Kasumi-1 (cell line): ENCODE data around the gene FAM20C.
A peak's percentile ranks its signal among the peaks of the same experiment; 100 is the strongest.
"Not testable (repeated sequence)": the region's sequence is repeated elsewhere in the genome, so short reads cannot be mapped to it uniquely, and the experiment has no call there.

Experiments
- DNase-seq, 2 experiments: peaks; one replicate each; lab custom pipeline; 2025; lab: John Stamatoyannopoulos, UW

The FAM20C gene

DNA sequence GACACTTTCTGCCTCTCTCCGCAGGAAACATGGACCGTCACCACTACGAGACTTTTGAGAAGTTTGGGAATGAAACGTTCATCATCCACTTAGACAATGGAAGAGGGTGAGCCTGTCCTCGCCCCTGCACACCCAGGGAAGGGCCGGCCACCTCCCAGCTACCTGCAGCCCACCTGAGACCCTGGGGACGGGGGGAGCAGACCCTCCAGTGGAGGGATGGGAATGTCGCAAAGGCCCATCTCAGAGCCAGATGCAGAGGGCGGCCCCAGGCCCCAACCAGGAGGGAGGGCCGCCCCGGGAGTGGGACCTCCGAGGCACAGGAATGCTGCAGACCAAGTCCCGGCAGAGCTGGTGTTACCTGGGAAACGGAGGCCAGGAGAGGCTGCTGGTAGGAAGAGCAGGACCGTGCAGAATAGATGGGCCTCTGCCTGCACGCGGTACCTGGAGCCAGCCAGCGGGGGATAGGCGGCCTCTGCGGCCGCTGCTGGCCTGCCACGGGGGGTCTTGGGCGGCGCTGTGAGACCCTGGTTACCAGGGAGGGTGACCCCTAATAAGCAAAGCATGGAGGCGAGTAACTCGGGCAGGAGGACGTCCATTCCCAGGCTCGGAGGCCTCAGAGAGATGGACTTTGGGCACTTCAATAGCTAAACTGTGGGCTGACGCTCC lies 64.7 kb downstream of the FAM20C start:
- DNase-seq = no peak

DNA sequence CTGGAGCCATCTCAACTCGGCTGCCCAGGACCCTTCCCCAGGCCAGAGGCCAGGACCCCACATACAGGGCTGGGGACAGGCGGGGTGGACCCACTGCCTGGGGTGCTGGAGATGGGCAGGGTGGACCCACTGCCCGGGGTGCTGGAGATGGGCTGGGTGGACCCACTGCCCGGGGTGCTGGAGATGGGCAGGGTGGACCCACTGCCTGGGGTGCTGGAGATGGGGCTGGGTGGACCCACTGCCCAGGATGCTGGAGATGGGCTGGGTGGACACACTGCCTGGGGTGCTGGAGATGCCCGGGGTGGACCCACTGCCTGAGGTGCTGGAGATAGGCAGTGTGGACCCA lies 65.2 kb downstream of the FAM20C start:
- DNase-seq = no peak

DNA sequence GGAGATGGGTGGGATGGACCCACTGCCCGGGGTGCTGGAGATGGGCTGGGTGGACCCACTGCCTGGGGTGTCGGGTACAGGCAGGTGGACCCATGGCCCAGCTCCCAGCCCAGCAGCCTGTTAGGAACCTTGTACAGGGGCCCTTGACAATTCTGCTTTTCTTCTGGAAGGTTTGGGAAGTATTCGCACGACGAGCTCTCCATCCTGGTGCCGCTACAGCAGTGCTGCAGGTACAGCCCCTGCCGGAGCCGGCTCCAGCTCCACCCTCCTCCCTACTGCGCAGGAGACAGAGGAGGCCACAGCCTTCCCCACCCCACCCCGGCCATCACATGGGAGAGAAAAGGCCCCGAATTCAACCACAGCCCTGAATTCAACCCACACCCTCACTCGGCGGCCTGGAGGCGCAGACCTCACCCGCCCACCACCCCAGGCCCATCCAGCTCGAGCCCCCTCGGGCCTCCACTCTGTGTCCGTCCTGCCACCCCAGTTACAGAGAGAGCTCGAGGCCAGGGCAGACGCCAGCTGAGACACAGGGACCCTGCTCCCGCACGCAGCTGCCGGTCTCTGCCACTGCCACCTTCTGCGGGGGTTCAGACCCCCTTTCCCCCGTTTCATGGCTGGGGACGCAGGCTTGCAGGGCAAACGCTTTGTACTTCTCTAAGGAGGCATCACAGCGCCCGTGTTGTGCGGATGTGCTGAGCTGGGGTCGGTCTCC lies 66.3 kb downstream of the FAM20C start:
- DNase-seq = no peak

DNA sequence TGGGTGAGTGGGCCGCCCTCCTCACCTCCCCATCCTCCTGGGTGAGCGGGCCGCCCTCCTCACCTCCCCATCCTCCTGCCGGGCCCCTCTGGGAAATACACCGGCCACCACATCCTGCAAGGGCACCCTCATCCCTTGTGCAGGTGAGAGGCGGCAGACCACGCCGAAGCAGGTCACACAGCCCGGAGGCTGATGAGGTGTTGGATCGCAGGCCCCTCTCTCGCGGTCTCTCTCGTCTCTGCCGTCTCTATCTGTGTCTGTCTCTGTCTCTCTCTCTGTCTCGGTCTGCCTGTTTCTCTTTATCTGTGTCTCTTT lies 66.8 kb downstream of the FAM20C start:
- no peak for DNase-seq

DNA sequence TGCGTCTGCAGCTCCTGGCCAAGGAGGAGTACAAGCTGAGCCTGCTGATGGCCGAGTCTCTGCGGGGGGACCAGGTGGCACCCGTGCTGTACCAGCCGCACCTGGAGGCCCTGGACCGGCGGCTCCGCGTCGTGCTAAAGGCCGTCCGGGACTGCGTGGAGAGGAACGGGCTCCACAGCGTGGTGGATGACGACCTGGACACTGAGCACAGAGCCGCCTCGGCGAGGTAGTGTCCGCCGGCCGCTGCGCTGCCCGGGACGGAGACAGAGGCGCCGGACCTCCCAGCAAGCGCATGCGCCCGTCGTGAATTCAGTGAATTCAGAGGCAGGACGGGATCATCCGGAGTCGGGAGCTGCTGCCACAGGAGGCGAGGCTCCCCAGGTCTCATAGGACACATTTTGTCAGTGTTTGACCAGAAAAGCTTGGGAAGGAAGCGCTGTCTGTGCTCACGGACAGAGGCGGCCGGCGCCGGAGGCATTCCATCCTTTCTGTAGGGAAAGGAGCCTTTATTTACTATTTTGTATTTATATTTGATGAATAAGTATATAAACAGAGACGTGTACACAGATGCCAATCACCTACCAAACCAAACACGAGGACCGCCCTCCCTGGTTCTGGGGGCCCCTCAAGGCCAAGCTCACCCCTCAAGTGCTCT lies 67.5 kb downstream of the FAM20C start:
- no peak for DNase-seq

DNA sequence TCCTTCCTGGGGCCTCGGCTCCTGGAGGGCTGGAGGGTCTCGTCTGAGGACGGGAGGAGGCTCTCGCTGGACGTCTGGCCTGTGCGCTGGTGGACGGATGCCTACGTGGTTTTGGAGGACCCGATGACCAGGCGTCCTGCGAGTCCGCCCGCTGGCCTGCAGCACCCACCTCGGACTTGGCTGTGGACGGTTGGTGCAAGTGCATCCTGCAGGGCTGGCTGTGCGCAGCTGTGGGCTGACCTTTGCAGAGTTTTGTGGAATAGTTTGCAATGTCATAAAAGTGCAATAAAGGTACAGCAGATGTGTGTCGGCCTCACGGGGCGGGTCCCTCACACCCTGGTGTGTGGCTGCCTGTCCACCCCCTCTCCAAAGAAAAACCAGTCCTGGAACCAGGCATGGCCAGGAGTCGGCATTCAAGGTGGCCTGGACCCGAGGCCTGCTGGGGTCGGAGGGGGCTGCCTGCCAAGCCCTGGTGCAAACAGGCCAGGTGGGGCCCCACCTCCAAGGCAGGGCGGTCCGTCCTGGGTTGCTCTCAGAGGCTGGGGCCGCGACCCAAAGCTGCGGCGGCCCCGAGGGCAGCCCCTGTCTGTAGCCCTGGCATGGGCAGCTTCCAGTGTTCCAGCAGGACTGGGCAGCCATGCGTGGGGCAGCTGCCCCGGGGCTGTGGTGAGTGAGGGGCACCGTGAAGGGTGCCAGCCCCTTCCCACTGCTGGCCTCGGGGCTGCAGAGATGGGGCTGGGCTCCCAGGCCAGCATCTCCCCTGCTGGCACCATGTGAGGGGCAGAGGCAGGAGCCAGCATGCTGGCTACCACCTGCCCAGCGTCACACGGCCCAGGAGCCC lies 68.3 kb downstream of the FAM20C start:
- no peak for DNase-seq

DNA sequence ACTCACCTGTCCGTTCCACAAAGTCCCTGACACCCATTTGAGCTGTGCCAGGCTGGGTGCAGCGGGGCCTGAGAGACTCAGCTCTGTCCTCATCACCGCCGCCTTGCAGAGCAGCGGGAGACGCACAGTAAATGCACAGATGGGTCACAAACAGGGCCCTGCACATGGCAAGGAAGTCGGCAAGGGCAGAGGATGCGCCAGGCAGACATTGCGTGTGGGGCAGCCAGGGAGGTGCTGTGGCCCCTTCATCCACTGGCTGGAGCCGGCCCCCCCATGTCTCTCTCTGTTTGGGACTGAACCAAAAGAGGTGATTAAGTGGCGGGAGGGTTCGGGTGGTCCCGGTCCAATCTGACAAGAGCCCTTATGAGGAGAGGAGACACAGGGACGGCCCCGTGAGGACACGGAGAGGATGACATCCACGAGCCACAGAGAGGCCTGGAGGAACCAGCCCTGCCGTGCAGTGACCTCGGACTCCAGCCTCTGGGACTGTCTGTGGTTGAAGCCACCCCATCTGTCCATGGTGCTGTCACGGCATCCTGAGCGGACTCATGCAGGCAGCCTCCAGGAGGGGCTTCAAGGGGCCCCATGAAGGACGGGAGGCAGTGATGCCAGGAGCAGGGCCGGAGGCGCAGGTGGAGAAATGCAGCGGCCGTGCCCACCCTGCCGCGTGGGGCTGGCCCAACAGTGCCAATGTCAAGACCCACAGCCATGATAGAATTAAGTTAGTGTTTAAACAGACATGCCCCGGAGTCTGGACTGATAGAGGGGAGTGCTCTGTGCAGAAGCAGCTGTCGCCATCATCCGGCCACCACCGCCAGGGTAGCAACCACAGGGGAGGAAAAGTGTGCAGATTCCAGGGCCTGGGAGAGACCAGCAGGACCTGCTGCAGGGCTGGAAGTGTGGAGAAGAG lies 69.2 kb downstream of the FAM20C start:
- no peak for DNase-seq

DNA sequence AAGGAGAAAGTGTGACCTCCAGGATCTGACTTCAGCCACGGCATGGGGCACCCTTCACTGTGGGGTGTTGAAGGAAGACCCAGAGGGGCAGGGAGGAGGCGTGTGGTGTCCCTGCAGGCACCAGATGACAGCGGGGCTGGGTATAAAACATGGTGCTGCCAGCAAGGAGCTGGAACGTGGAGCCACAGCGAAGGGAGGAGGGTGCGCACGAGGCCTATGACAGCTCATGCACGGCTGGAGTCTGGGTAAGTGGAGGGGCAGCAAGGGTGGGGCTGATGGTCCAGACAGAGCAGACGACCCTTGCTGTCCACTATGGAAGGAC lies 69.8 kb downstream of the FAM20C start:
- no peak for DNase-seq

DNA sequence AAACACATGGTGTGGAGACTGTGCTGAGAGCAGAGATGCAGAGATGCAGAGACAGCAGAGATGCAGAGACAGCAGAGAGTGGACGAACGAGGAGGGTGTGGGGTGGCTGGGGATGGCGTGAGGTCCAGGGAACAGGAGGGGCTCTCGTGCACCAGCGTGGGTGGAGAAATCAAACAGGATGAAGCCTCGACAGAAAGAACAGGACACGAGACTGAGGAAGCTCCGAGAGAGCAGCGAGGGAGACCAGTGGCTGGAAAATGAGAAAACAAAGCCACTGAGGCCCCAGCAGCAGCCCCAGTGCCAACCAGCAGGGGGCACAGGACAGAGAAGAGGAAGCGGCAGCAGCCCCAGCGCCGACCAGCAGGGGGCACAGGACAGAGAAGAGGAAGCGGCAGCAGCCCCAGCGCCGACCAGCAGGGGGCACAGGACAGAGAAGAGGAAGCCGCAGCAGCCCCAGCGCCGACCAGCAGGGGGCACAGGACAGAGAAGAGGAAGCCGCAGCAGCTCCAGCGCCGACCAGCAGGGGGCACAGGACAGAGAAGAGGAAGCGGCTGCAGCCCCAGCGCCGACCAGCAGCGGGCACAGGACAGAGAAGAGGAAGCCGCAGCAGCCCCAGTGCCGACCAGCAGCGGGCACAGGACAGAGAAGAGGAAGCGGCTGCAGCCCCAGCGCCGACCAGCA lies 70.4 kb downstream of the FAM20C start:
- not testable (repeated sequence) for DNase-seq

DNA sequence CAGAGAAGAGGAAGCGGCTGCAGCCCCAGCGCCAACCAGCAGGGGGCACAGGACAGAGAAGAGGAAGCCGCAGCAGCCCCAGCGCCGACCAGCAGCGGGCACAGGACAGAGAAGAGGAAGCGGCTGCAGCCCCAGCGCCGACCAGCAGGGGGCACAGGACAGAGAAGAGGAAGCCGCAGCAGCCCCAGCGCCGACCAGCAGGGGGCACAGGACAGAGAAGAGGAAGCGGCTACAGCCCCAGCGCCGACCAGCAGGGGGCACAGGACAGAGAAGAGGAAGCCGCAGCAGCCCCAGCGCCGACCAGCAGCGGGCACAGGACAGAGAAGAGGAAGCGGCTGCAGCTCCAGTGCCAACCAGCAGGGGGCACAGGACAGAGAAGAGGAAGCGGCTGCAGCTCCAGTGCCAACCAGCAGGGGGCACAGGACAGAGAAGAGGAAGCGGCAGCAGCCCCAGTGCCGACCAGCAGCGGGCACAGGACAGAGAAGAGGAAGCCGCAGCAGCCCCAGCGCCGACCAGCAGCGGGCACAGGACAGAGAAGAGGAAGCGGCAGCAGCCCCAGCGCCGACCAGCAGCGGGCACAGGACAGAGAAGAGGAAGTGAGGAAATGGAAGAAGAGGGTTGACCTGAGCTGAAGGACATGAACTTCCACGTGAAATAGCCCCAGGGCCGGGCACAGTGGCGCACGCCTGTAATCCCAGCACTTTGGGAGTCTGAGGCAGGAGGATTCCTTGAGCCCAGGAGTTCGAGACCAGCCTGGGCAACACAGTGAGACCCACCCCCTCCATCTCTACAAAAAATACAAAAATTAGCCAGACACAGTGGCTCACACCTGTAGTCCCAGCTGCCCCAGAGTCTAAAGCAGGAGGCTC lies 71.3 kb downstream of the FAM20C start:
- peak in 1 of 2 experiments; percentile 1 for DNase-seq

DNA sequence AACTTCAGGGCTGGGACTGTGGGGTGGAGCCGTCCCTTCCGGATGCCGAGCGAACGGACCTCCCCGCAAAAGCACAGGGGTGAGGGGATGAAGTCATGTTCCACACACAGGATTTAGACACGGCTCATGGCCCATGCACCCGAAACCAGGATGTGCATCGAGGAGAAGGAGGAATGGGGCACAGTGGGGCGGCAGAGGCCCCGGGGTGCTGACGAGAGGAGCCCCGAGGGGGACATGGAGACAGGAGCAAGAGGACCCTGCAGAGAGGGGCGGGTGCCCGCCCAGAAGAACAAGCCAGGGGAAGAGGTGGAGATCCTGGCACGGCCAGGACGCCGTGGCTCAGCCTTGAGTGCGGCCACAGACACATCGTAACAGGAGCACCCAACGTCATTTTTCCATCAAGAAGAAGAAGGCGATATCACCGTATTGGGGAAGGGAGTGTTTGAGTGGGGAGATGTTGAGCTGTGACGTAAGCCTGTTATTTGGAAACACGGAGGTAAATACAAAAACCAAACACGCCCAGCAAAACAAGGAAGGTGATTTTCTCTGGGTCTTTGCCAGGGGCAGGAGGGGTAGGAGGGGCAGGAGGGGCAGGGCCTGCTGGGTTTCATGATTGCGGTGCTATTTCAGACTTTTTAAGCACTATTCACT lies 72.3 kb downstream of the FAM20C start:
- no peak for DNase-seq

DNA sequence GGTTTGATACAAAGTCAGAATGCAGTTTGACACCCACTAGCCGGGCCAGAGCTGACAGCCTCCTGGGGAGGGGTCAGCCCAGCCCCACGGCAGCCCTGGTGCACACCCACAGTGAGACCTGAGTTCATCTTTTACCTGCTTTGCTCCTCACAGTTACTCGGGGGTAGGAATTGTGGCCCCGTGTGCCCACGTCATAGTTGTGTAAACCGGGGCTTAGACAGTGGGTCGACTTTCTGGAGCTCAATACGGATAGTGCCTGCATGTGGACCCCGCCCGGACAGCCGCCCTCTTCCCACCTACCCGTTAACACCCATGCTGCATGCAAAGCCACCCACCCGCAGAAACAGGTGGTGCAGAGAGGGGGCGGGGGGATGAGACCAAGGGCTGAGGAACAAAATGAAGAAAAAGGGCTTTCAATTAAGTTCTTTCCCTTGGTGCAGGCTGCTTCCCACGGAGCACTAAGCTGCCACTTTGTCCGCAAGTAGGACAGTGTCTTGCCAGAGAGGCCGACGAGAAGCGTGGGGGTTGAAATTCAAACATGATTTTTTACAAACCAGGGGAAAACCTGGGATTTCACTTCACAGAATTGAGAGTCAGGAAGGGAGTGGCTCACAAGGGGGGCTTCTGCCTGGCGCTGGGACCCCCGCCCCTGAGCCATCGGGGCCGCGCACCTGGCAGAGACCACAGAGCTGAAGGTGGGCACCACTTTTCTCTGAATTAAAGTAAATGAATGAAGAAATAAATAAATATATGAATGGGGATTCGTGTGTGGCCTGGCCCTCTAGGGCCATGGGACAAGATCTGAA lies 73.0 kb downstream of the FAM20C start:
- DNase-seq = no peak

DNA sequence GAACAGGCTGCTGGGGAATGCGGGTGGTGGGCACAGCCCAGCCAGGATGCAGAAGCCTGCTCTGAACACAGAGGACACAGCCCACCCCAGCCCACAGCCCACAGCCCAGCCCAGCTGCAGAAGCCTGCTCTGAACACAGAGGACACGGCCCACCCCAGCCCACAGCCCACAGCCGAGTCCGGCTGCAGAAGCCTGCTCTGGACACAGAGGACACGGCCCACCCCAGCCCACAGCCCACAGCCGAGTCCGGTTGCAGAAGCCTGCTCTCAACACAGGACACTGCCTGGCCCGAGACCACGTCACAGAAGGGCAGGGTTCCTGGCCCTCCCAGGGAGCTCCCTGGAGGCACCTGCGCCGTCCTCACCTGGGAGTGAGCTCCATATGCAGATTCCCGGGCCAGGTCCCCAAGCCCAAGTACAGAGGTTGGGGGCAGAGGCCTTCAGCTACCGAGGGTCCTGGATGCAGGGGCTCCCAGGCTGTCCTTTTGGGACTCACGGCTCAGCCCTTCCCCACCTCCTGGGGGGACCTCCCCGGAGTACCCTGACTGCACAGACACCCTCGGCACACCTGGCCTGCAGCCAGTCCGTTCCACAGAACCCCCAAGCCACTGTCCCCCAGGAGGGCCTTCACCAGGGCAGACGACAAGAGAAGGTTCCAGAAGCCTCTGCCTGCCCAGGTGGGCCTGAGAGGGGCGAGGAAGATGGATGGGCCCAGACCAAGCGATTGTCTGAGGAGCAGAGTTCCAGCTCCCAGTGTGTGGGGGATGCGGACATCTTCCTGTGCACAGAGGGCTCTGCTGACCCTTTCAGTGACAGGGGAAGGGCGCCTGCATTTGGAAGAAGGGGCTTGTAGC lies 73.9 kb downstream of the FAM20C start:
- no peak for DNase-seq

DNA sequence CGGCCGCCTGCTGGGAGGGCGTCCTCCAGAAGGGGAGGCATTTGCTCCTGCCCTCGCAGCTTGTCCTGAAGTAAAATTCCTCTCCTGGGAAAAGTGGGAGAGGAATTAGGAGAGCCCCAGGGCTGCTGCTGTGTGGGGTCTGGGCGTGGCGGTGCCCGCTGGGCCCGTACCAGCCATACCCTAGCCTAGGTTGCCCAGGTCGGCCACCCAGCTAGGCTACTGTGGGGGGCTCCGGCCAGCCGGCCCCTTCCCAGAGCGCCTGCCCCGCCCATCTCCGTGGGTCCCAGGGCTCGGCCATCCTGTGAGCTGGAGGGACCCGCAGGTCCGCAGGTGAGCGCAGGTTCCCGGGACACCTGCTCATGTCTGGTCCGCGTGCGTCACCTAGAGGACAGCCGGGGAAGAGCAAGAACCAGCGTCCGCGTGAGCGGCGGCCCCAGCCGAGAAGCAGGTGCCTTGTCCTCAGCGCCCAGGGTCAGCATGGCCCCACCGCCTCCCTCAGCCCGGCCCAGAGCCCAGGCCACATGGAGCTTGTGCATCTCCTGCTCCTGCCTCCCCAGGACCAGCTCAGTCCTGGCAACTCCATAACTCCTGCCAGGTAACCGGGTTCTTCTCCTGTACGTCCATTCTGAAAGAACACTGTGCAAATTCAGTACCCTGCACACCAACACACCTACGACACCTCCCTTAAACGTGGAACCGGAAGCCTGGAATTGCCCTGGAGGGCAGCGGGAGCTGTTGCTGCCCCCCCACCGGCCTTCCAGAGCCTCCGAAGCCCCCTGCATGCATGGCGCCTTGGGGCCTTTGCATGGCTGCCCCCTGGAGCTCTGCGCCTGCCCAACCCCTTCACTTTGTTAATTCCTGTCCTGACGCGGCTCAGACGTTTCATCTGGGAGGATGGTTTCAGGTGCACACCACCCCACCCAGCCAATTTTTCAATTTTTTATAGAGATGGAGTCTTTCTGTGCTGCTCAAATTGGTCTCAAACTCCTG lies 74.8 kb downstream of the FAM20C start:
- no peak for DNase-seq

DNA sequence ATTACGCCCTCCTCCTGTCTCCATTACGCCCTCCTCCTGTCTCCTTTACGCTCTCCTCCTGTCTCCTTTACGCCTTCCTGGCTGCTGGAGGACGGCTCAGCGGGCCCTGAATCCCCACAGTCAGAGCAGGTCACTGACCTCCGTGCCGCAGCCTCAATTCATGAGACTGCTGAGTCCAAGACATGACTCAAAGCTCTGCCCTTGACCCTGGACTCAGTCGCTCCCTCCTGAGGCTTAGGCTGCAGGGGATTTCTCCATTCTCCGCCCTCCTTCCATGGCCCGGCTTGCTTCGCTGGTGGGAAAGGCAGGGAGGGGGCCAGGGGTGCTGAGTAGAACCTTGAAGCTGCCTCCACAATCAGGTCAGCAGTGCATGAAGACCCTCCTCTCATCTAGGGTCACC lies 76.6 kb downstream of the FAM20C start:
- no peak for DNase-seq

DNA sequence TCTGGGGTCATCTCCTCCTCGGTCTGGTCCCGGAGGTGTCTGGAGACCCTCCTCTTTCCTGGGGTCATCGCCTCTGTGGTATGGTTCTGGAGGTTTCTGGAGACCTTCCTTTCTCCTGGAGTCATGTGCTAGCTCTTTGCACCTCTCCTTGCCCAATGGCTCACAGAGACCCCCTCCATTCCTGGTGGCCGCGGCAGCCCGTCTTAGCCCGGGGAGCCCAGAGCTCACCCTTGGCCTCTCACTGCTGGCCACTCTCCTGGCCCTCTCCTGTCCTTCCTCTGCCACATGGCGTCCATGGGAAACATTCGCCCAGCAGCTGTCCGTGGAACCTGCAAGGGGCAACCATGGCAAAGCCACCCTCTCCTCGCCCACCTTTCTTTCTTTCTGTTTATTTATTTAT lies 77.3 kb downstream of the FAM20C start:
- DNase-seq = no peak
